Measurements from ENCODE around the gene RALGDS.

The RALGDS gene

DNA sequence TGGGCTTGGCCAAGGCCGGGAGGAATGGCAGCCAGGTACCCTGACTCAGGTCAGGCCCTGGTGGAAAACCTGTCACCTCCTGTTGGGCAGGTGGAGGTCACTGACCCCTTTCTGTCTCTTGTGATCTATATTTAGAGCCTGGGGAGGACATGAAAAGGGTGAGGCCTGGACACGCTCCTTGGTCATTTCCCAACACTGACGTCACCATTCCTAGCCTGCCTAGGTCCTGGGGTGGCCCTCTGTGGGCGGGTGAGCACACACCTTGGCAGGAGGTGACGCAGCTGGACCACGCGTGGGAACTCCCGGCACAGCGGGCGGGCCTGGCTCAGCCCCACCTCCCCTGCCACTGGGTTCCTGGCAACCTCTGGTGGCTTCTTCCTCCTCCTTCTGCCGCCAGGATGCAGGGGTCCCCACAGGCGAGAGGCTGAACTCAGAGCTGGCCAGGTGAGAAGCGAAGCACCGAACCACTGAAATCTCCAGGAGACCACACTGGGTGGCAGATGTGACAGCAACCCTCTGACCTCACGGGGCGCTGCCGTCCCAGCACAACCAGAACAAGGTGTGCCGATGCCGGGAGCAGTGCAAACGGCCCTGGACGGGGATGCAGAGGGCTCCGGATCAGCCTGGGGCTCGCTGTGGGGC is 6.4 kb upstream of the RALGDS start:
- TF ChIP-seq, protein P1, sequence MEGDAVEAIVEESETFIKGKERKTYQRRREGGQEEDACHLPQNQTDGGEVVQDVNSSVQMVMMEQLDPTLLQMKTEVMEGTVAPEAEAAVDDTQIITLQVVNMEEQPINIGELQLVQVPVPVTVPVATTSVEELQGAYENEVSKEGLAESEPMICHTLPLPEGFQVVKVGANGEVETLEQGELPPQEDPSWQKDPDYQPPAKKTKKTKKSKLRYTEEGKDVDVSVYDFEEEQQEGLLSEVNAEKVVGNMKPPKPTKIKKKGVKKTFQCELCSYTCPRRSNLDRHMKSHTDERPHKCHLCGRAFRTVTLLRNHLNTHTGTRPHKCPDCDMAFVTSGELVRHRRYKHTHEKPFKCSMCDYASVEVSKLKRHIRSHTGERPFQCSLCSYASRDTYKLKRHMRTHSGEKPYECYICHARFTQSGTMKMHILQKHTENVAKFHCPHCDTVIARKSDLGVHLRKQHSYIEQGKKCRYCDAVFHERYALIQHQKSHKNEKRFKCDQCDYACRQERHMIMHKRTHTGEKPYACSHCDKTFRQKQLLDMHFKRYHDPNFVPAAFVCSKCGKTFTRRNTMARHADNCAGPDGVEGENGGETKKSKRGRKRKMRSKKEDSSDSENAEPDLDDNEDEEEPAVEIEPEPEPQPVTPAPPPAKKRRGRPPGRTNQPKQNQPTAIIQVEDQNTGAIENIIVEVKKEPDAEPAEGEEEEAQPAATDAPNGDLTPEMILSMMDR (conservative IDR thresholded peaks at IDR 0.05; ENCODE audit: low read length): no peak
- H3K4me3 ChIP-seq (ENCODE audit: low read length): no peak overlapping the region
- no peak for DNase-seq (ENCODE audit: low read depth)

DNA sequence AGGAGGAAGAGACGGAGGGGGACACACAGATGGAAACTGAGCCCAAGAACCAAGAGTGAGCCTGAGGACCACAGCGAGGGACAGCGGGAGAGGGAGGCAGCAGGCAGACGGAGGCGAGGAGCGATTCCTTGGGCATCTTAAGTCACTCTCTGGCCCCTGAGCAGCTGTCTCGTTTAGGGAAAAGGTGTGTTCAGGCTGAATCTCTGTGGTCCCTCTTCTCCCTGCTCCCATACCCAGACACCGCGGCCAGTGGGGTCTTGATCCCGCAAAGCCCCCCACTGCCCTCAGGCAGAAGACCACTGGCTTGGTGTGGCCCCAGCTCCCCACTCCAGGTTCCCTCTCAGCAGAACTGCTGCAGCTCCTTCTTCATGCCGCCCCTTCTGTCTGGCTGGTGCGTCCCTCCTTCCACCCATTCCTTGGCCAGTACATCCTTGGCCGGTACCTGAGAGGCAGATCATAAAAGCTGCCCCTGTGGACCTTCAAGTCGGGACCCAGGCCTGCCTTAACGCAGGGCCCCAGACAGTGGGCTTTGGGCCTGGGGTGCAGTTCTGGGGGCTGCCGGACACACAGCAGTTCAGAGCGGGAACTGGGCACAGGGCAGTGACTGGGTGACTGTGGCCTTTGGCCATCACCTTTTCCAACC is 5.8 kb upstream of the RALGDS start:
- no peak for DNase-seq (ENCODE audit: low read depth)
- peak overlapping the region; percentile 10; the same call in 1 of the 2 replicates for H3K4me3 ChIP-seq (ENCODE audit: low read length)
- TF ChIP-seq, protein P1 (conservative IDR thresholded peaks at IDR 0.05; ENCODE audit: low read length): no peak

DNA sequence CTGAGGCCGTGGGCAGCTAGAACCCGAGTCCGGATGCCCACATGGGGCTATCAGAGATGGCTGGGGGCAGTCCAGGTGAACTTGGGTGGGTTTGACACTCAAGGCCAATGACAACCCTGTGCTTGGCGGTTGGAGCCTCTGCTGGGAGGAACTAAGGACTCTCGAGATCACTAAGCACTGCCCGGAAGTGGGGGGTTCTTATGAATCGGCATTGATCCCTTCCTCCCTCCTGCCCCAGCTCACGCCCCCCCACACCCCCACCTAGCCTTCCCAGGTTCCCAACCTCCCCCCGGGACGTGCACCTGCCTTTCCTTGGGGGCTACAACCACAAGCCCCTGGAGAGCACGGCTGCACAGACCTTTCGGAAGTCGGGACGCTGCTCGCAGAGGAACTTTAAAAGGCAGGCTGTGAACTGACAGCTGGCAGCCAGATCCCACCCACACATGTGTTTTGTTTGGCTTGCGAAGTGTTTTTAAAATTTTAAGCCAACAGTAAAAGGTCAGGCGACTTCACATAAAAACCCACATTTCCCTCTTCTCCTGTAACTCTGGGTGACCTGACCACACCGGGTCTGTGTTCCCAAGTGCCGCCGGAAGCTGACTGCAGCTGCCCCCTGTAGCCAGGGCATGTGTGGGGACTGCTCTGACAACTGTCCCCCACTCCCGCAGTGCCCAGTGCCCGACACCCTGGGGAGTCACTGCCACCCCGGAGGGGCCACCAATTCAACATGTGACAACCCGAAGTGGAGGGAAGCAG is 5.1 kb upstream of the RALGDS start:
- DNase-seq (ENCODE audit: low read depth): peak; percentile 61
- TF ChIP-seq, protein P1 (conservative IDR thresholded peaks at IDR 0.05; ENCODE audit: low read length): no peak
- H3K4me3 ChIP-seq (ENCODE audit: low read length): peak overlapping the region; percentile 22; the same call in 1 of the 2 replicates

DNA sequence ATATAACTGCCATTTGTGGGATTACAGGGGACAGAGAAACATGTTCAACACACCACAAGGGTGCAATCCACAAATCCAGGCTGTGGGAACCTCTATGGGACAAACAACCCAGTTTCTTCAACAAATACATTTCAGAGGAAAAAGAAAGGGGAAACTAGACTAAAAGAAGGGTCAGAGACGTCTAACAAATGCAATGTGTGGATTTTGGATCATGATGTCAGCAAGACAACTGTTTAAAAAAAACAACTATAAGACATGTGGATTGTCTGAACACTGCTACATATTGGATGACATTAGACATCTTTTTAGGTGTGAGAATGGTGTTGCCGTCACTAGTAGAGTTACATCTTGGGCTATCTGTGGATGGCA is 3.9 kb upstream of the RALGDS start:
- TF ChIP-seq, protein P1 (conservative IDR thresholded peaks at IDR 0.05; ENCODE audit: low read length): no peak
- DNase-seq (ENCODE audit: low read depth): no peak
- no peak overlapping the region for H3K4me3 ChIP-seq (ENCODE audit: low read length)

DNA sequence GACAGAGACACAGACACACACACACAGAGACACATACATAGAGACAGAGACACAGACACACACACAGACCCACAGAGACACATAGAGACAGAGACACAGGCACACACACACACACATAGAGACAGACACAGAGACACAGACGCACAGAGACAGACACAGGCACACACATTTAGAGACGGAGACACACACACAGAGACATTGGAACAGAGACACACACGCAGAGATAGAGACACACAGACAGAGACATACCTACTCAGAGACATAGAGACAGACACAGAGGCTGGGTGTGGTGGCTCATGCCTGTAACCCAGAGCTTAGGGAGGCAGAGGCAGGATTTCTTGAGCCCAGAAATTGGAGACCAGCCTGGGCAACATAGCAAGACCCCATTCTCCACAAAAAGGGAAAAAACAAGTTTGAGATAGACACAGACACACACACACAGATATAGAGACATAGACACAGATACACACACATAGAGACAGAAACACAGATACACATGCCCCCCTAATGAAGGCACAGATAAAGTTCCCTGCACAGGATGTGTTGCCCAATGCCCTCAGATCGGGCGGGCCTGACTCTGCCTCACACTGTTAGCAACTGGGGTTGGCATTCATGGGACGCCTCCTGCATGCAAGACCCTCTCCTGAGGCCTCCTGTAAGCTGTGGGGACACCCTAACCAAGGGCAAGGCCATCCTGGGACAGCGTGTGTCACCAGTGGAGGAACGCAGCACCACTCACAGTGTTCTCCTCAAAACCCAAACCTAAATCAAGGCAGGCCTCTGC is 3.3 kb upstream of the RALGDS start:
- no peak overlapping the region for H3K4me3 ChIP-seq (ENCODE audit: low read length)
- DNase-seq (ENCODE audit: low read depth): no peak
- TF ChIP-seq, protein P1 (conservative IDR thresholded peaks at IDR 0.05; ENCODE audit: low read length): no peak

DNA sequence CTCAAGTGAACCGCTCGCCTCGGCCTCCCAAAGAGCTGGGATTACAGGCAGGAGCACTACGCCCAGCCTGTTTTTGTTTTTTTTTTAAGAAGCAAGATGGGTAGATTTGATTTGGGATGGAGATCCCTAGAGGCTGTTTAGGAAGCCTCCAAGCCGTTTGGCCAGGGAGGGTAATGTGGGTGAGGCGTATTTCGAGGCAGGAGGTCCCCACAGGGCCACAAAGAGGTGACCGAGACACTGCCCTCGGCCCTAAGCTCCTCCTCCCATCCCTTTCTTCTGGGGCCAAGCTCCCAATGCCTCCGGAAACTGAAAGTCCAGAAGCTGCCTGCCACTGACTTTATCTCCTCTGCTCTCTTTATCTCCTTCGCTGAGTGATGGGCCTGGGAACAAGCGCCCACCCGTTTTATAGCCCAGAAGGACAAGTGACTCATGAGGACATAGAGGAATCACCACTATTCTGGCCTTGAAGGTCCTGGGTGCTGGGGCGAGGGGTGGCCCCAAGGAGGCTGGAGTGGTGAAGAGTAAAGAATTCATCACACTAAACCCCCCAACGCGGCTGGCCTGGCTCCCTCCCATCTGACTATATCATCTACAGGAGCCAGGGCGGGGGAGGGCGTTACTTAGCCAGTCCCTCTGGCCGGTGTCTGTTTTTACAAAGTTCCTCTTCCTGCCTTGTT is 2.0 kb upstream of the RALGDS start:
- no peak overlapping the region for H3K4me3 ChIP-seq (ENCODE audit: low read length)
- DNase-seq (ENCODE audit: low read depth): no peak

More for the DNA sequence above, 2.0 kb upstream of the RALGDS start:
- TF ChIP-seq, protein P1 (conservative IDR thresholded peaks at IDR 0.05; ENCODE audit: low read length): no peak

Measured in AG10803 (cell line).